ENCODE data around the gene FNDC3B. TPM values are rescaled to one million over a fixed set of nuclear protein-coding genes. Genes with fewer than 3 reads are reported as not detected.
A peak's percentile ranks its signal among the peaks of the same experiment; 100 is the strongest.

FNDC3B gene
- total RNA-seq, 1 donor from 2014 or later, result 54.9 TPM

GRCh38 chr3:172131746-172132145 is 92.4 kb downstream of the FNDC3B start:
- no peaks in the 10 kb centered on the region for H3K9me3 ChIP-seq
- intact Hi-C loops (cut with DNase I), result loop anchor here (5.0 kb wide), 1 partner anchor 126 kb away; no protein-coding TSS in a partner anchor
- no peaks in the 10 kb centered on the region for H3K27me3 ChIP-seq
- peaks cover 0 to 31% of the 10 kb centered on the region in 2 donors for H3K4me1 ChIP-seq
- H3K27ac ChIP-seq, result peak overlapping the region; percentile 13 to 83
- DNase-seq (ENCODE audit: low spot score in 2 of 2), result no peak
- H3K36me3 ChIP-seq, result peaks cover 0 to 4% of the 10 kb centered on the region in 2 donors
- TF ChIP-seq, protein P1, sequence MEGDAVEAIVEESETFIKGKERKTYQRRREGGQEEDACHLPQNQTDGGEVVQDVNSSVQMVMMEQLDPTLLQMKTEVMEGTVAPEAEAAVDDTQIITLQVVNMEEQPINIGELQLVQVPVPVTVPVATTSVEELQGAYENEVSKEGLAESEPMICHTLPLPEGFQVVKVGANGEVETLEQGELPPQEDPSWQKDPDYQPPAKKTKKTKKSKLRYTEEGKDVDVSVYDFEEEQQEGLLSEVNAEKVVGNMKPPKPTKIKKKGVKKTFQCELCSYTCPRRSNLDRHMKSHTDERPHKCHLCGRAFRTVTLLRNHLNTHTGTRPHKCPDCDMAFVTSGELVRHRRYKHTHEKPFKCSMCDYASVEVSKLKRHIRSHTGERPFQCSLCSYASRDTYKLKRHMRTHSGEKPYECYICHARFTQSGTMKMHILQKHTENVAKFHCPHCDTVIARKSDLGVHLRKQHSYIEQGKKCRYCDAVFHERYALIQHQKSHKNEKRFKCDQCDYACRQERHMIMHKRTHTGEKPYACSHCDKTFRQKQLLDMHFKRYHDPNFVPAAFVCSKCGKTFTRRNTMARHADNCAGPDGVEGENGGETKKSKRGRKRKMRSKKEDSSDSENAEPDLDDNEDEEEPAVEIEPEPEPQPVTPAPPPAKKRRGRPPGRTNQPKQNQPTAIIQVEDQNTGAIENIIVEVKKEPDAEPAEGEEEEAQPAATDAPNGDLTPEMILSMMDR (IDR thresholded peaks at IDR 0.05), result no peak
- H3K4me3 ChIP-seq, result no peak overlapping the region

DNA sequence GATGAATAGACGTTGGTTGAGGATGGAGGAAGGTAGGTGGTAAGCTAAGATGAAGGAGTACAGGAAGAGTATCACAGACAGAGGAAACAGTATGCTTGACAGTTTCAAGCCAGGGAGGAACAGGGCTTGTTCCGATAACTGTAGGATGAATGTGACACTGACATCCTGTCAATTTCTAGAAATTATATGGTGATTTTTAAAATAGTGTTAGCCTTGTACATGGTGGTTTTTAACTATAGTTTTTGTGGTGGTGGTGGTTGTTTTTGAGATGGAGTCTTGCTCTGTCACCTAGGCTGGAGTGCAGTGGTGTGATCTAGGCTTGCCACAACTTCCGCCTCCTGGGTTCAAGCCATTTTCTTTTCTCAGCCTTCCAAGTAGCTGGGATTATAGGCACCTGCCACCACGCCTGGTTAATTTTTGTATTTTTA is 92.8 kb downstream of the FNDC3B start:
- Histone ChIP-seq H3K9me3 (no peaks in the 10 kb centered on the region), H3K27ac (peak overlapping the region; percentile 13 to 83), H3K4me1 (peaks cover 0 to 29% of the 10 kb centered on the region in 2 donors), H3K27me3 (no peaks in the 10 kb centered on the region), H3K36me3 (peaks cover 0 to 4% of the 10 kb centered on the region in 2 donors), H3K4me3 (no peak overlapping the region)
- intact Hi-C loops (cut with DNase I), result loop anchor here (5.0 kb wide), 1 partner anchor 125 kb away; no protein-coding TSS in a partner anchor
- TF ChIP-seq, protein P1 (IDR thresholded peaks at IDR 0.05), result no peak
- DNase-seq (ENCODE audit: low spot score in 2 of 2), result no peak

DNA sequence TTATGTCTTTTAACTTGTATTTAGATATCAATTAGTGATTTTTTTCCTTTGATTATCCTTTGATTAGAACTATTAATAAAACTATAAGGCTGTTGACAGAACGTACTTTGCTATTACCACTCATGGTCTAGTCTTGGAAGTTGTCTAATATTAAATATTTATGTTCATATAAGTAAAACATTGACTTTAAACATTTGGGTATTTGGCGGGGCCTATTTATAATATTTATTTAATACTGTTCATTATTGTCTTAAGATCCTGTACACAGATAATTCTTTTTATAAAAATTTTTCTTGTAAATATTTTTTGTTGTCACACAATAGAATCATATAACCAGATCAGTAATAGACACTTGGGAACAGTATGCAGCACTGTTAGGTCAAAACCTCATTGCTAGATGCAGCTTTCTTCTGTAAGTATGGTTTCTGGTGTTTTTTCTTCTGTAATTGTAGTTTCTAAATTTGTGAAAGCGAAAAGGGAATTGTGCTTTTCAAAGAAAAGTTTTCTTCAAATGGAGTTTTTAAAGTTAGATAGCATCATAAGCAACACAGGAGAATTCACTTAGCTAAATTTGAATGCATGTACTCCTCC is 93.4 kb downstream of the FNDC3B start:
- intact Hi-C loops (cut with DNase I), result loop anchor here (5.0 kb wide), 1 partner anchor 124 kb away; no protein-coding TSS in a partner anchor

GRCh38 chr3:172133838-172134237 is 94.5 kb downstream of the FNDC3B start:
- H3K4me3 ChIP-seq, result no peak overlapping the region
- H3K27me3 ChIP-seq, result no peaks in the 10 kb centered on the region
- TF ChIP-seq, protein P1 (IDR thresholded peaks at IDR 0.05), result no peak
- peaks cover 0 to 4% of the 10 kb centered on the region in 2 donors for H3K36me3 ChIP-seq
- no peaks in the 10 kb centered on the region for H3K9me3 ChIP-seq
- DNase-seq (ENCODE audit: low spot score in 2 of 2), result no peak
- peak overlapping the region; percentile 16 to 19 for H3K27ac ChIP-seq
- H3K4me1 ChIP-seq, result peaks cover 8 to 34% of the 10 kb centered on the region in 2 donors
- intact Hi-C loops (cut with DNase I), result loop anchor here (5.0 kb wide), 1 partner anchor 123 kb away; no protein-coding TSS in a partner anchor

More for the DNA sequence above, 93.4 kb downstream of the FNDC3B start:
- Histone ChIP-seq H3K36me3 (peaks cover 0 to 4% of the 10 kb centered on the region in 2 donors), H3K4me3 (no peak overlapping the region), H3K27ac (peak overlapping the region in 1 of 2 donors; percentile 83), H3K9me3 (no peaks in the 10 kb centered on the region), H3K27me3 (no peaks in the 10 kb centered on the region), H3K4me1 (peaks cover 6 to 27% of the 10 kb centered on the region in 2 donors)
- TF ChIP-seq, protein P1 (IDR thresholded peaks at IDR 0.05), result no peak
- DNase-seq (ENCODE audit: low spot score in 2 of 2), result no peak

DNA sequence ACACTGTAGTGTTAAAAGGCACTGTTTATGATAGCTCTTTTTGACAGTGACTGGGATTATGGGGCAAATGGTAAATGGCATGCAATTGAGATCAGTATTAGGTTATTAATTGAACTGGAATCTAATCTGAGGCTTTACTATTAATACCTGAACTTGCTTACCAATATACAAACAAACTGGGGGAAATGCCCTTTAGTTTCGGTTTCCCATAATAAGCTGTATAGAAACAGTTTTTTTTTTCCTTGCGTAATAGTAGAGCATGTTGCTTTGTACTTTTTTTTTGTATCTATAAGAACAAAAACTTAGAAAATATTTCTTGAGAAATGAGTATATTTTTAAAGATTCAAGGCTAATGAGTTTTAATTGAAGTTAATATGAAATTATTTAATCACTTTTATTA is 95.0 kb downstream of the FNDC3B start:
- H3K36me3 ChIP-seq, result peaks cover 0 to 4% of the 10 kb centered on the region in 2 donors
- intact Hi-C loops (cut with DNase I), result loop anchor here (5.0 kb wide), 1 partner anchor 123 kb away; no protein-coding TSS in a partner anchor
- H3K4me3 ChIP-seq, result no peak overlapping the region
- TF ChIP-seq, protein P1 (IDR thresholded peaks at IDR 0.05), result no peak
- no peaks in the 10 kb centered on the region for H3K27me3 ChIP-seq
- H3K9me3 ChIP-seq, result no peaks in the 10 kb centered on the region
- peaks cover 11 to 36% of the 10 kb centered on the region in 2 donors for H3K4me1 ChIP-seq
- DNase-seq (ENCODE audit: low spot score in 2 of 2), result no peak
- H3K27ac ChIP-seq, result peak overlapping the region in 1 of 2 donors; percentile 19

Data from ascending aorta (tissue), 2 donors.